CD14-positive monocyte (primary cell): ENCODE measurements around the gene SLC35A5. TPM values are rescaled to one million over a fixed set of nuclear protein-coding genes. Genes with fewer than 3 reads are reported as not detected.

Source experiments
- DNase-seq, 3 donors: peaks; one replicate each; pipeline ENCODE4 v3.0.0-alpha.2; 2011 to 2022
- H2AFZ ChIP-seq: 2 replicates; pipeline ENCODE4 v1.6.0; 2012; ENCODE audit warnings: mild to moderate bottlenecking, low read depth, low read length, inconsistent platforms; ENCODE audit not compliant: insufficient read depth, poor library complexity, severe bottlenecking
- H3K27ac ChIP-seq, 2 donors: 1 replicate in 1 of 2; 2 replicates in 1 of 2; pipeline ENCODE4 v1.5.1; 2012 to 2013; ENCODE audit warnings: low read length in 2 of 2, control low read depth in 1 of 2, inconsistent platforms in 1 of 2, low read depth in 1 of 2, mild to moderate bottlenecking in 1 of 2
- H3K27me3 ChIP-seq, 2 donors: one replicate each; pipeline versions ENCODE4 v1.6.0 to v1.6.1; 2011 to 2013; ENCODE audit warnings: low read length in 2 of 2; ENCODE audit not compliant: control insufficient read depth in 2 of 2, insufficient read depth in 2 of 2
- H3K36me3 ChIP-seq, 2 donors: replicated peaks in 1 of 2; 1 replicate in 1 of 2; 2 replicates in 1 of 2; pipeline versions ENCODE4 v1.5.1 to v1.6.1; 2012 to 2013; ENCODE audit warnings: low read length in 2 of 2, control low read depth in 1 of 2, inconsistent platforms in 1 of 2, mild to moderate bottlenecking in 1 of 2; ENCODE audit not compliant: insufficient read depth in 2 of 2, control insufficient read depth in 1 of 2
- H3K4me1 ChIP-seq, 2 donors: 1 replicate in 1 of 2; 2 replicates in 1 of 2; pipeline versions ENCODE4 v1.5.1 to v1.6.1; 2012 to 2013; ENCODE audit warnings: low read length in 2 of 2, control low read depth in 1 of 2, inconsistent platforms in 1 of 2, mild to moderate bottlenecking in 1 of 2, moderate library complexity in 1 of 2; ENCODE audit not compliant: insufficient read depth in 2 of 2, control insufficient read depth in 1 of 2
- H3K4me2 ChIP-seq: replicated peaks from 2 replicates; pipeline ENCODE3; 2012; ENCODE audit warnings: low read length, moderate library complexity, mild to moderate bottlenecking; ENCODE audit not compliant: poor library complexity, severe bottlenecking; ENCODE audit errors: extremely low read depth
- H3K4me3 ChIP-seq, 3 experiments: fragments of 200-600 bp in 1 of 3; sonication (generic) in 1 of 3; replicated peaks in 1 of 3; 1 replicate in 2 of 3; 2 replicates in 1 of 3; pipeline ENCODE4 v1.5.1; 2011 to 2013; ENCODE audit warnings: low read length in 3 of 3, mild to moderate bottlenecking in 3 of 3, control low read depth in 2 of 3, low read depth in 2 of 3, inconsistent platforms in 1 of 3, moderate library complexity in 1 of 3
- H3K79me2 ChIP-seq: 2 replicates; pipeline ENCODE4 v1.6.0; 2012; ENCODE audit warnings: mild to moderate bottlenecking, control low read depth, inconsistent platforms, low read length, moderate library complexity; ENCODE audit not compliant: insufficient read depth
- H3K9ac ChIP-seq: 2 replicates; pipeline ENCODE4 v1.6.0; 2017; ENCODE audit warnings: low read length, mild to moderate bottlenecking; ENCODE audit not compliant: insufficient read depth, poor library complexity, severe bottlenecking
- H3K9me3 ChIP-seq, 2 donors: replicated peaks in 1 of 2; 1 replicate in 1 of 2; 2 replicates in 1 of 2; pipeline versions ENCODE4 v1.5.1 to v1.6.1; 2012 to 2013; ENCODE audit warnings: low read length in 2 of 2, control low read depth in 1 of 2; ENCODE audit not compliant: control insufficient read depth in 1 of 2, insufficient read depth in 1 of 2
- H4K20me1 ChIP-seq: 2 replicates; pipeline ENCODE4 v1.6.0; 2012; ENCODE audit warnings: mild to moderate bottlenecking, low read length, control low read depth, moderate library complexity; ENCODE audit not compliant: insufficient read depth
- H3K27ac Mint-ChIP-seq, 7 donors: one replicate each; pipeline ENCODE4 v1.8.0; 2020; ENCODE audit warnings: mild to moderate bottlenecking in 7 of 7, mixed read lengths in 7 of 7, moderate library complexity in 6 of 7, inconsistent platforms in 2 of 7
- H3K27me3 Mint-ChIP-seq, 3 donors: one replicate each; pipeline ENCODE4 v1.8.0; 2021 to 2022; ENCODE audit warnings: low read depth in 3 of 3, mild to moderate bottlenecking in 3 of 3, mixed read lengths in 3 of 3, moderate library complexity in 3 of 3, inconsistent platforms in 1 of 3
- H3K36me3 Mint-ChIP-seq, 2 donors: one replicate each; pipeline ENCODE4 v1.8.0; 2020; ENCODE audit warnings: mixed read lengths in 2 of 2, inconsistent platforms in 1 of 2, mild to moderate bottlenecking in 1 of 2
- H3K4me1 Mint-ChIP-seq: one replicate; pipeline ENCODE4 v1.8.0; 2020; ENCODE audit warnings: mild to moderate bottlenecking, mixed read lengths
- H3K4me3 Mint-ChIP-seq, 2 donors: one replicate each; pipeline ENCODE4 v1.8.0; 2020; ENCODE audit warnings: mild to moderate bottlenecking in 2 of 2, mixed read lengths in 2 of 2, moderate library complexity in 1 of 2
- H3K9me3 Mint-ChIP-seq, 7 donors: one replicate each; pipeline ENCODE4 v1.8.0; 2020 to 2022; ENCODE audit warnings: mixed read lengths in 7 of 7, mild to moderate bottlenecking in 6 of 7, moderate library complexity in 6 of 7, inconsistent platforms in 2 of 7
- WGBS: methylation state at CpG from one replicate; pipeline ENCODE4 v1.1.5; 2013; ENCODE audit warnings: missing lambda C conversion rate; ENCODE audit not compliant: insufficient coverage; 5-methylcytosine and 5-hydroxymethylcytosine counted together
- intact Hi-C, 2 donors: fragments of 100-400 bp; cut with micrococcal nuclease; formaldehyde crosslinking; loops; one replicate each; pipeline versions ENCODE4 v1.15.0 to v1.15.1; 2023
- polyA plus RNA-seq, 3 donors: library from polyadenylated mRNA; depleted of rRNA in 1 of 3; unstranded in 2 of 3; stranded (reverse) in 1 of 3; fragments of 300-500 nt in 2 of 3; fragments of >200 nt in 1 of 3; fragmentation: Illumina TruSeq in 2 of 3; gene quantifications; 1 replicate in 2 of 3; 2 replicates in 1 of 3; pipeline ENCODE4 v1.2.3, GENCODE V29; 2012 to 2021
- TF ChIP-seq, protein P1 (sequence below): fragments of 200-600 bp; IDR thresholded peaks from one replicate; pipeline ENCODE4 v1.8.0; 2022; ENCODE audit warnings: antibody characterized with exemption, mild to moderate bottlenecking

The SLC35A5 gene
- polyA plus RNA-seq, 3 donors, result 16.8 to 74.1 (median 61.3) TPM

DNA sequence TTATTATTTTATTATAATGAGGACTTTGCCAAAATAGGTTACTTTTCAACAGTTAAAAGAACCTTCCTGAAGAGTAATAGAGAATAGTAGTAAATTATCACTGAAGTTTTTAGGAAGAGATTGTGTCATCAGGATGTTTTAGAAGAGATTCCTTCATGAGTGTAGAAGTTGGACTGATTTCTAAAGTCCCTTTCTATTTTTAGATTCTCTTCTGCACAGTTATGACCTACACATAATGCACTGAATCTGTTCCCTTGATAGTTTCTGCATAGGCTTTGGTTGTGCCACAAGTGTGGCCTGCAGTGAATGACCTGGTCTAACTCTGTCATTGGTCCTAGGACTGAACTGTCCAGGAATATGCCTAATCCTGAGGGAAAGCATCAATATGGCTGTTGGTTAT lies 23.9 kb downstream of the SLC35A5 start:
- no peaks in the 10 kb centered on the region for H3K27me3 ChIP-seq
- no peak overlapping the region for H2AFZ ChIP-seq
- H3K4me3 Mint-ChIP-seq, result no peak overlapping the region
- no peaks in the 10 kb centered on the region for H4K20me1 ChIP-seq
- H3K4me2 ChIP-seq, result no peak overlapping the region
- peaks cover 57 to 100% of the 10 kb centered on the region in 2 donors for H3K36me3 ChIP-seq
- no peaks in the 10 kb centered on the region for H3K27me3 Mint-ChIP-seq
- H3K36me3 Mint-ChIP-seq, result peaks cover 74 to 88% of the 10 kb centered on the region in 2 donors
- DNase-seq, result no peak
- no peak overlapping the region for H3K4me3 ChIP-seq
- no peak overlapping the region for H3K27ac ChIP-seq
- H3K27ac Mint-ChIP-seq, result no peak overlapping the region
- H3K79me2 ChIP-seq, result no peaks in the 10 kb centered on the region
- TF ChIP-seq, protein P1, sequence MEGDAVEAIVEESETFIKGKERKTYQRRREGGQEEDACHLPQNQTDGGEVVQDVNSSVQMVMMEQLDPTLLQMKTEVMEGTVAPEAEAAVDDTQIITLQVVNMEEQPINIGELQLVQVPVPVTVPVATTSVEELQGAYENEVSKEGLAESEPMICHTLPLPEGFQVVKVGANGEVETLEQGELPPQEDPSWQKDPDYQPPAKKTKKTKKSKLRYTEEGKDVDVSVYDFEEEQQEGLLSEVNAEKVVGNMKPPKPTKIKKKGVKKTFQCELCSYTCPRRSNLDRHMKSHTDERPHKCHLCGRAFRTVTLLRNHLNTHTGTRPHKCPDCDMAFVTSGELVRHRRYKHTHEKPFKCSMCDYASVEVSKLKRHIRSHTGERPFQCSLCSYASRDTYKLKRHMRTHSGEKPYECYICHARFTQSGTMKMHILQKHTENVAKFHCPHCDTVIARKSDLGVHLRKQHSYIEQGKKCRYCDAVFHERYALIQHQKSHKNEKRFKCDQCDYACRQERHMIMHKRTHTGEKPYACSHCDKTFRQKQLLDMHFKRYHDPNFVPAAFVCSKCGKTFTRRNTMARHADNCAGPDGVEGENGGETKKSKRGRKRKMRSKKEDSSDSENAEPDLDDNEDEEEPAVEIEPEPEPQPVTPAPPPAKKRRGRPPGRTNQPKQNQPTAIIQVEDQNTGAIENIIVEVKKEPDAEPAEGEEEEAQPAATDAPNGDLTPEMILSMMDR, result no peak
- H3K4me1 ChIP-seq, result no peaks in the 10 kb centered on the region
- H3K4me1 Mint-ChIP-seq, result peaks cover 10% of the 10 kb centered on the region
- H3K9ac ChIP-seq, result no peak overlapping the region
- intact Hi-C loops, result no loop called here
- no peaks in the 10 kb centered on the region for H3K9me3 Mint-ChIP-seq
- no peaks in the 10 kb centered on the region for H3K9me3 ChIP-seq

- Histone ChIP-seq H3K9ac (no peak overlapping the region), H3K4me2 (no peak overlapping the region), H3K4me1 (peaks cover 1 to 5% of the 10 kb centered on the region in 2 donors), H3K4me3 (no peak overlapping the region), H2AFZ (no peak overlapping the region), H3K36me3 (peaks cover 47 to 89% of the 10 kb centered on the region in 2 donors), H3K79me2 (no peaks in the 10 kb centered on the region), H3K9me3 (no peaks in the 10 kb centered on the region), H4K20me1 (no peaks in the 10 kb centered on the region), H3K27me3 (no peaks in the 10 kb centered on the region), H3K27ac (no peak overlapping the region)
- peaks cover 14% of the 10 kb centered on the region for H3K4me1 Mint-ChIP-seq
- WGBS, result no CpG with 5 or more reads among the region's 1 CpG
- H3K9me3 Mint-ChIP-seq, result no peaks in the 10 kb centered on the region
- H3K27ac Mint-ChIP-seq, result no peak overlapping the region
- peaks cover 80 to 89% of the 10 kb centered on the region in 2 donors for H3K36me3 Mint-ChIP-seq
- TF ChIP-seq, protein P1, result no peak
- no peak for DNase-seq
- no peaks in the 10 kb centered on the region for H3K27me3 Mint-ChIP-seq
- H3K4me3 Mint-ChIP-seq, result no peak overlapping the region
- intact Hi-C loops, result no loop called here
These were observed 25.5 kb downstream of the SLC35A5 start for GRCh38 chr3:112587336-112587735.
